Hepatocyte (in vitro differentiated cells): ENCODE results near the gene NKAIN1. TPM values are rescaled to one million over a fixed set of nuclear protein-coding genes. Genes with fewer than 3 reads are reported as not detected.
"Not testable (repeated sequence)": the region's sequence is repeated elsewhere in the genome, so short reads cannot be mapped to it uniquely, and the experiment has no call there.

Experiments
- DNase-seq: peaks from one replicate; pipeline ENCODE4 v3.0.0-alpha.2; 2016; ENCODE audit warnings: low spot score
- H2AFZ ChIP-seq: fragments of 200-600 bp; sonication (generic); 2 replicates; pipeline ENCODE4 v1.6.0; 2016; ENCODE audit warnings: antibody characterized with exemption, mild to moderate bottlenecking
- H3K27ac ChIP-seq: fragments of 200-600 bp; sonication (generic); 2 replicates; pipeline ENCODE4 v1.5.1; 2016; ENCODE audit warnings: mild to moderate bottlenecking
- H3K27me3 ChIP-seq: fragments of 200-600 bp; sonication (generic); 2 replicates; pipeline ENCODE4 v1.6.1; 2016
- H3K36me3 ChIP-seq: fragments of 200-600 bp; sonication (generic); replicated peaks from 2 replicates; pipeline ENCODE4 v1.5.1; 2016; ENCODE audit warnings: low read depth; ENCODE audit not compliant: insufficient read depth
- H3K4me1 ChIP-seq: fragments of 200-600 bp; sonication (generic); 2 replicates; pipeline ENCODE4 v1.5.1; 2016; ENCODE audit warnings: mild to moderate bottlenecking, moderate library complexity; ENCODE audit not compliant: insufficient read depth
- H3K4me2 ChIP-seq: fragments of 200-600 bp; sonication (generic); 2 replicates; pipeline ENCODE4 v1.6.0; 2016
- H3K4me3 ChIP-seq: fragments of 200-600 bp; sonication (generic); 2 replicates; pipeline ENCODE4 v1.5.1; 2016; ENCODE audit warnings: mild to moderate bottlenecking
- H3K79me2 ChIP-seq: fragments of 200-600 bp; sonication (generic); 2 replicates; pipeline ENCODE4 v1.6.0; 2017; ENCODE audit warnings: mild to moderate bottlenecking
- H3K9me2 ChIP-seq: fragments of 200-600 bp; sonication (generic); replicated peaks from 2 replicates; pipeline ENCODE4 v1.6.0; 2017; ENCODE audit warnings: mild to moderate bottlenecking; ENCODE audit not compliant: insufficient read depth
- H3K9me3 ChIP-seq: fragments of 200-600 bp; sonication (generic); 2 replicates; pipeline ENCODE4 v1.5.1; 2016; ENCODE audit warnings: low read depth, mild to moderate bottlenecking
- H4K20me1 ChIP-seq: fragments of 200-600 bp; sonication (generic); 2 replicates; pipeline ENCODE4 v1.6.0; 2016; ENCODE audit warnings: mild to moderate bottlenecking; ENCODE audit not compliant: insufficient read depth, poor library complexity, severe bottlenecking
- CTCF ChIP-seq: fragments of 200-600 bp; sonication (generic); IDR thresholded peaks from 2 replicates; pipeline ENCODE4 v1.5.1; 2016; ENCODE audit warnings: antibody characterized with exemption, mild to moderate bottlenecking; ENCODE audit not compliant: poor library complexity
- EZH2 ChIP-seq: fragments of 200-600 bp; sonication (generic); IDR thresholded peaks from 2 replicates; pipeline ENCODE4 v1.6.1; 2016; ENCODE audit warnings: antibody characterized with exemption, mild to moderate bottlenecking, borderline replicate concordance
- EZH2phosphoT487 ChIP-seq: fragments of 200-600 bp; sonication (generic); IDR thresholded peaks from one replicate; pipeline ENCODE4 v1.6.1; 2018; ENCODE audit warnings: antibody characterized with exemption, mild to moderate bottlenecking, low read depth, moderate library complexity; ENCODE audit not compliant: unreplicated experiment, severe bottlenecking
- WGBS: methylation state at CpG from one replicate; pipeline ENCODE4 v1.1.6; 2016; ENCODE audit warnings: low lambda C conversion rate; ENCODE audit errors: missing lambda C conversion rate; 5-methylcytosine and 5-hydroxymethylcytosine counted together
- polyA plus RNA-seq: library from polyadenylated mRNA; unstranded; fragments of >200 nt; fragmentation: Nextera tagmentation; extraction: Ambion mirVana; gene quantifications from 2 replicates; pipeline ENCODE4 v1.2.1, GENCODE V29; 2016
- total RNA-seq: library from RNA; depleted of rRNA; stranded (reverse); fragments of >200 nt; gene quantifications from 2 replicates; pipeline ENCODE4 v1.2.3, GENCODE V29; 2014

The NKAIN1 gene
- total RNA-seq, result 1.2 and 2.2 TPM in 2 replicates
- 0.88 and 1.8 TPM in 2 replicates for polyA plus RNA-seq

GRCh38 chr1:31239653-31240241 lies at the start of gene NKAIN1:
Gene NKAIN1, minus strand, starts transcription at chr1:31239887. Its CDS starts 340 bp downstream, at chr1:31239547.
- Histone ChIP-seq H3K9me2 (no peaks in the 10 kb centered on the region), H3K4me1 (peaks cover 9% of the 10 kb centered on the region), H2AFZ (peak within 1 kb of the TSS; percentile 45), H3K27ac (no peak within 1 kb of the TSS), H4K20me1 (no peaks in the 10 kb centered on the region), H3K36me3 (no peaks in the 10 kb centered on the region), H3K9me3 (no peaks in the 10 kb centered on the region), H3K79me2 (no peaks in the 10 kb centered on the region), H3K4me3 (peak within 1 kb of the TSS; percentile 24), H3K27me3 (peaks cover 62% of the 10 kb centered on the region), H3K4me2 (peak within 1 kb of the TSS; percentile 86)
- 3% methylated on average over 30 of the region's 57 CpGs for WGBS
- peak; percentile 69 for DNase-seq
- TF ChIP-seq EZH2 (no peak), EZH2phosphoT487 (no peak), CTCF (no peak)

GRCh38 chr1:31289021-31289420 lies 49.3 kb upstream of the NKAIN1 start:
- DNase-seq, result no peak
- H4K20me1 ChIP-seq, result no peaks in the 10 kb centered on the region
- H3K27ac ChIP-seq, result no peak overlapping the region
- H3K79me2 ChIP-seq, result peaks cover 10% of the 10 kb centered on the region
- no peaks in the 10 kb centered on the region for H3K4me1 ChIP-seq
- H2AFZ ChIP-seq, result no peak overlapping the region
- H3K27me3 ChIP-seq, result no peaks in the 10 kb centered on the region
- H3K4me3 ChIP-seq, result no peak overlapping the region
- no peak for TF ChIP-seq EZH2
- no peak for TF ChIP-seq EZH2phosphoT487
- TF ChIP-seq CTCF, result no peak
- WGBS, result 93% methylated on average over 4 of the region's 4 CpGs
- H3K4me2 ChIP-seq, result no peak overlapping the region
- no peaks in the 10 kb centered on the region for H3K9me3 ChIP-seq
- no peaks in the 10 kb centered on the region for H3K36me3 ChIP-seq
- H3K9me2 ChIP-seq, result no peaks in the 10 kb centered on the region

- H3K27ac ChIP-seq, DNase-seq, H3K27me3 ChIP-seq, H3K4me1 ChIP-seq, H3K9me3 ChIP-seq, H4K20me1 ChIP-seq, H2AFZ ChIP-seq, H3K9me2 ChIP-seq, H3K79me2 ChIP-seq, H3K4me3 ChIP-seq, H3K4me2 ChIP-seq, H3K36me3 ChIP-seq: not testable (repeated sequence)
- WGBS, result 99% methylated on average over 4 of the region's 4 CpGs
Observed at GRCh38 chr1:31287791-31288190, 48.1 kb upstream of the NKAIN1 start.

GRCh38 chr1:31282426-31282825 lies 42.7 kb upstream of the NKAIN1 start:
- H3K4me2 ChIP-seq, H3K27ac ChIP-seq, H3K4me3 ChIP-seq, H3K36me3 ChIP-seq, H4K20me1 ChIP-seq, H3K27me3 ChIP-seq, DNase-seq, H3K9me2 ChIP-seq, H2AFZ ChIP-seq, H3K9me3 ChIP-seq, H3K4me1 ChIP-seq, H3K79me2 ChIP-seq: not testable (repeated sequence)
- over 99% methylated on average over 9 of the region's 9 CpGs for WGBS
